IPS DF 6.9 (cell line): ENCODE measurements around the gene AJM1.

ENCODE experiments used
- DNase-seq: peaks from one replicate; pipeline ENCODE4 v3.0.0-alpha.2; 2013; ENCODE audit warnings: low read depth, low spot score
- H3K27ac ChIP-seq: one replicate; pipeline ENCODE4 v1.5.1; 2013; ENCODE audit warnings: low read length, control low read depth
- H3K27me3 ChIP-seq: 2 replicates; pipeline ENCODE4 v1.6.1; 2013; ENCODE audit warnings: mild to moderate bottlenecking, low read length; ENCODE audit not compliant: control insufficient read depth, insufficient read depth
- H3K36me3 ChIP-seq: 2 replicates; pipeline ENCODE4 v1.6.1; 2013; ENCODE audit warnings: low read length; ENCODE audit not compliant: control insufficient read depth, insufficient read depth
- H3K4me1 ChIP-seq: 2 replicates; pipeline ENCODE4 v1.6.1; 2013; ENCODE audit warnings: low read length; ENCODE audit not compliant: control insufficient read depth, insufficient read depth
- H3K4me3 ChIP-seq: 2 replicates; pipeline ENCODE4 v1.5.1; 2013; ENCODE audit warnings: mild to moderate bottlenecking, low read length
- H3K9me3 ChIP-seq: 2 replicates; pipeline ENCODE4 v1.6.1; 2013; ENCODE audit warnings: low read length, inconsistent platforms; ENCODE audit not compliant: control insufficient read depth, insufficient read depth
- WGBS: extraction: QIAGEN DNeasy Blood & Tissue Kit; methylation state at CpG from one replicate; pipeline ENCODE4 v1.1.7; 2013; ENCODE audit warnings: mixed read lengths, missing lambda C conversion rate; ENCODE audit not compliant: insufficient read length, insufficient coverage; 5-methylcytosine and 5-hydroxymethylcytosine counted together

Gene AJM1

DNA sequence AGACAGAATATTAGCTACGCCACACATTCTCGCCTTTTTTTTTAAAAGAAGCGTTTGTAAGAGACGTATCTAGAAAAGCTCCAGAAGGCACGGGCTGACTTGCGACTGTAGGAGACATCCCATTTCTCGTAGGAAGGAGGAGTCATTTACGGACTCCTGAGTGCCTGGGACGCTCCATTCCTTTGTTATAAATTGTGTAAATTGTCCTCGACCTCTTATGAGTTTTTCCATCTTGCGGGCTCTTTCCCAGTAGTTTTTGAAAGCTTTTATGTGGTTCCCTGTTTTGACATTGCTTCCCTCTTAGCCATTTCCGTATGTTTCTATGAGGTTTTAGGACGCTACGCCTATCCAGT, 33.5 kb upstream of the AJM1 start:
- DNase-seq: no peak
- Histone ChIP-seq H3K36me3 (peaks cover 7% of the 10 kb centered on the region; the same call in 1 of the 2 replicates), H3K4me3 (peak overlapping the region; percentile 95), H3K27ac (no peak overlapping the region), H3K9me3 (no peaks in the 10 kb centered on the region), H3K4me1 (peaks cover 5% of the 10 kb centered on the region; the same call in 1 of the 2 replicates), H3K27me3 (no peaks in the 10 kb centered on the region)
- no CpG with 5 or more reads among the region's 14 CpGs for WGBS

DNA sequence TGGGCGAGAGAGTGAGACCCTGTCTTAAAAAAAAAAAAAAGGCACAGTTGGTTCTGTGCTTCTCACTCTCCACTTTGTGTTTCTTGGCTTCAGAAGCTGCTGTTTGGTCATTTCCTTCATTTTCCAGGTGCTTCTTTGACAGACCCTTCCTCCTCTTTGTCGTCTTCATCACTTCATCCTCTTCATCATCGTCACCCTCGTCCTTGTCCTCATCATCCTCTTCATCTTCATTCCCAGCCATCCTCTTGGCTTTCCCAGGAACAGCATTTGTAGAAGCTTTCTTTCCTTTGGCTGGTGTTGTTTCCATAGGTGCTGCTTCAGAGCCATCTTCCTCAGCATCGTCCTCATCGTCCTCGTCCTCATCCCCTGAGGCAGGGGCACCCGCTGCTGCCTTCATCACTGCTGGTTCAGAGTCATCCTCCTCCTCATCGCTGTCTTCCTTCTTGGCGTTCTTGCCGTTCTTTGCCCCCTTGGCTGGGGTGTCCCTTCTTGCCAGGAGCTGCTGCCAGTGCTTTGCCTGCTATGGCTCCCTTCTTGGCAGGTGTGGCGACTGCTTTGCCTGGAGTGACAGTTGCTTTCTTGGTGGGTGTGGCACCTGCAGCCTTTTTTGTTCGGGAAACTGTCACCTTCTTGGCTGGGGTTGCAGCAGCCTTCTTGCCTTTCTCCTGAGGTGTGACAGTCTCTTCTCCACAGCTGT, 27.4 kb upstream of the AJM1 start:
- H3K4me3 ChIP-seq: no peak overlapping the region
- H3K27ac ChIP-seq: no peak overlapping the region
- H3K27me3 ChIP-seq: no peaks in the 10 kb centered on the region
- no peaks in the 10 kb centered on the region for H3K4me1 ChIP-seq
- H3K9me3 ChIP-seq: no peaks in the 10 kb centered on the region
- peaks cover 8% of the 10 kb centered on the region; the same call in 1 of the 2 replicates for H3K36me3 ChIP-seq
- no peak for DNase-seq
- WGBS: 100% methylated on average over 2 of the region's 13 CpGs

DNA sequence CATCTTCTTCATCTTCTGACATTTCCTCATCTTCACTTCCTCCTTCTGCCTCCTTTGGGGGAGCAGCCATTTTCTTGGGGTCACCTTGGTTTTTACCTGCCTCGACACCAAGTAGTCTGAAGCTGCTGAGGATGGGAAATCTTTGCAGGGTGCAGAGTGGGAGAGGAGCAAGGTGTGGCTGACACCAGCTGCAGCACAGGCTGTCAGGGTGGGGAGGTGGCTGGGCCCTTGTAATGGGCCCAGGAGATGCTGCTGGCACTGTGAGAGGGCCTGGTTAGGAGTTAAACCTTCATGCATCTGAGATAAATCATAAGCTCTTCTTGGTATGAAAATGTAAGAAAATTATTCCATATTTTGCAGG, 26.9 kb upstream of the AJM1 start:
- Histone ChIP-seq H3K36me3 (peaks cover 8% of the 10 kb centered on the region; the same call in 1 of the 2 replicates), H3K9me3 (no peaks in the 10 kb centered on the region), H3K4me1 (no peaks in the 10 kb centered on the region), H3K27me3 (no peaks in the 10 kb centered on the region), H3K27ac (no peak overlapping the region), H3K4me3 (no peak overlapping the region)
- WGBS: no CpG with 5 or more reads among the region's 1 CpG
- no peak for DNase-seq

DNA sequence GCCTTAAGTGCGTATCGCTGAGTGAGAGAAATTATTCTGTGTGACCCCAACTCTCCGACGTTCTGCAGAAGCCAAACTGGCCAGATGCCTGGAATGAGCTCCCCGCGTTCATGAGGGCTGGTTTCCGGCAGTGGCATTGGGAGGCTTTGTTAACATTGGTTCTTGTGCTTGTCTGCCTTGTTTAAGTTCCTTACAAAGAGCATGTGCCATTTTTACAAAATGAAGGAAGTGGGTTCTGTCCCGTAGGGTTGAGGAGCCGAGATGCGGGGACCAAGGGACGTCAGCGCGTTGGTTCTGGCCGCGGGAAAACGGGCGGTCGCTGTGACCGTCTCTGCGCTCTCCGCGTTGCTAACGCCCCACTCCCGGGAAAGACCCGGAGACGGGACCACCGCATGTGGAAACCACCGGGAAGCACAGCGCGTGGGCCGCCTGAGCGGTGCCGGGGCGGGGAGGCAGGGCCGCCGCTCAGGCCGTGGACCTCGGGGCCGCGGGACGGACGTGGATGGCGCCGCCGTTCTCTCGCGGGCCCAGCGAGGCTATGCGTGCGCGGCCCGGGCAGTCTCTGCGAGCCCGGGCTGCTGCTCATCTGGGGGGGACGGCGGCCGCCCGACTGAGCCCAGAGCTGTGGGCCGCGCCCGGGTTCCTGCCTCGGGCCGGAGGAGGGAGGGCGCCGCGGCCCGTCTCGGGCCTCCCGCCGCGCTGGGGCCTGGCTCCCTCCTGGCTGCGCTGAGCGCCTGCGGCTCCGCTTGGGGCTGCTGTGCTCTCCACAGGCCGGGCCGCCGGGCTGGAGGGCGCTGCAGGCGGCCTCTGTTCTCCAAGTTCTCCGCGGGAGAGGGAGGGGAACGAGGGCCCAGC, 21.1 kb upstream of the AJM1 start:
- Histone ChIP-seq H3K9me3 (no peaks in the 10 kb centered on the region), H3K36me3 (peaks cover 16% of the 10 kb centered on the region), H3K4me1 (no peaks in the 10 kb centered on the region; the same call in none of the 2 replicates), H3K27ac (no peak overlapping the region), H3K4me3 (peak overlapping the region; percentile 12; the same call in 1 of the 2 replicates), H3K27me3 (no peaks in the 10 kb centered on the region)
- WGBS: no CpG with 5 or more reads among the region's 83 CpGs
- no peak for DNase-seq

DNA sequence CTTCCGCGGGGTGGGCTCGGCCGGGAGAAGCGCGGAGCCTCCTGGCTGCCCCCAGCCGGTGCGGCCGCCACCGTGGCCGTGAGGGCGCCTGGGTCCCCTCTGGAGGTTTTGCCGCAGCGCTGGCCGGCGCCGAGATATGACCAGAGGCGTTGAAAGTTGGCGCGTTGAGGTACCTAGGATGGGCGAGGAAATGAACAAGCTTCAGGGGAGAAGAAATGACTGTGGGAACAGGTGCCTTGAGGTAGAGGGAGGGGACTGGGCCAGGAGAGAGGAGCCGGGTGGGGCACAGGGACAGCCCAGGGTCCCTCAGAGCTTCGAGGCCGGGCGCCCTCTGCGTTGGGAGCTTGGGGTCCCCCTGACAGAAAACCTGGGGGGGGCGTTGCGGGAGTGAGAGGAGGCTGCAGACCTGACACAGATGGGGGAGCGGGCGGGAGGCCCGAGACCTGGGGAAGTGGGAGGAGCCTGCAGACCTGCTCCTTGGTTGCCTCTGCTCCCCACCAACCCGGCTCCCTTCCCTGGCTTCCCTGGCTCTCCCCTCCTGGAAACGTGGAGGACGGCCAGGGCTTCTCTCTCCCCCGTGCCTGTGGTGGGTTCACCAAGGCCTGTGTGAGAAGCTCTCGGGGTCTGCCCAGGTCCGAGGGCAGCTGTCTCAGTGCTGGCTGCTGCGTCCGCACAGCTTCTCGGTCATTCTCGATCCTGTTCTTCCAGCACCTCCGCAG, 20.3 kb upstream of the AJM1 start:
- WGBS: no CpG with 5 or more reads among the region's 42 CpGs
- no peak for DNase-seq
- H3K27ac ChIP-seq: no peak overlapping the region
- peak overlapping the region; percentile 12; the same call in 1 of the 2 replicates for H3K4me3 ChIP-seq
- no peaks in the 10 kb centered on the region for H3K9me3 ChIP-seq
- no peaks in the 10 kb centered on the region; the same call in none of the 2 replicates for H3K4me1 ChIP-seq
- peaks cover 22% of the 10 kb centered on the region for H3K36me3 ChIP-seq
- no peaks in the 10 kb centered on the region for H3K27me3 ChIP-seq

DNA sequence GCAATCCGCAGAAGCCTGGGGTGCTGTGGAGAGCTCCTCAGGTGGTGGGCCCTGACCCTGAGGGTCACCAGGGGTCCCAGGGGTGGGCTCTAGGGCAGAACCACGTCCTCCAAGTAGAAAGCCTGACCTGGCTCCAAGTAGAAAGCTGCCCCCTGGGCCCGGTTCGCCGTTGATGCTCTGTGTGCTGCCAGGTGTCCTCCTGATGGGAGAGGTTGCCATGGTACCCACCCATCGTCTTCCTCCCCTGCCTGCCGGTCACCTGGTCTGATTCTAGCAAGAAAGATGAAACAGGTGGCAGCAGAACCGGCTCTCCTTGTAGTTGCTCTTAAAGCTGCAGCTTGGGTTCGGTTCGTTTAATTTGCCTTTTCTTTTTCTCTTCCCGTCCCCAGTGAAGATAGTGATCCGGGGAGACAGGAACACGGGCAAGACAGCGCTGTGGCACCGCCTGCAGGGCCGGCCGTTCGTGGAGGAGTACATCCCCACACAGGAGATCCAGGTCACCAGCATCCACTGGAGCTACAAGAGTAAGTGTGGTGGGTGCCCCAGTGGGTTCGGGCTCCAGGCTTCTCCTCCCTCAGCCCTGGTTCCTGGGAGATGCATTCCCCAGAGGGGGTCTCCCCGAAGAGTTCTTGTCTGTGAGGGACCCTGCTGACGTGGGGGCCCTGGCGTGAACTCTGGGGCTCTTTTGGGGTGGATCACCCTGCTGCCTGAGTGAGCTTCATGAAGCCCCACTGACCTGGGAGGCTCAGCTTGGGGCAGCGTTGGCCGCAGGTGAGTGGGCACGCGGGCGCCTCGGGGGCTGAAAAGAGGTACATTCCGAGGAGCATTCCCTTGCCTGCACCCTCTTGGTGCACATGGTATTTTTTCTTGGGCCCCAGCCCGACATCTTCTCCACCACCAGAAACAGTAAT, 18.9 kb upstream of the AJM1 start:
- Histone ChIP-seq H3K9me3 (no peaks in the 10 kb centered on the region), H3K4me1 (no peaks in the 10 kb centered on the region; the same call in none of the 2 replicates), H3K36me3 (peaks cover 32% of the 10 kb centered on the region), H3K27me3 (no peaks in the 10 kb centered on the region), H3K4me3 (no peak overlapping the region), H3K27ac (no peak overlapping the region)
- DNase-seq: no peak
- WGBS: no CpG with 5 or more reads among the region's 30 CpGs

DNA sequence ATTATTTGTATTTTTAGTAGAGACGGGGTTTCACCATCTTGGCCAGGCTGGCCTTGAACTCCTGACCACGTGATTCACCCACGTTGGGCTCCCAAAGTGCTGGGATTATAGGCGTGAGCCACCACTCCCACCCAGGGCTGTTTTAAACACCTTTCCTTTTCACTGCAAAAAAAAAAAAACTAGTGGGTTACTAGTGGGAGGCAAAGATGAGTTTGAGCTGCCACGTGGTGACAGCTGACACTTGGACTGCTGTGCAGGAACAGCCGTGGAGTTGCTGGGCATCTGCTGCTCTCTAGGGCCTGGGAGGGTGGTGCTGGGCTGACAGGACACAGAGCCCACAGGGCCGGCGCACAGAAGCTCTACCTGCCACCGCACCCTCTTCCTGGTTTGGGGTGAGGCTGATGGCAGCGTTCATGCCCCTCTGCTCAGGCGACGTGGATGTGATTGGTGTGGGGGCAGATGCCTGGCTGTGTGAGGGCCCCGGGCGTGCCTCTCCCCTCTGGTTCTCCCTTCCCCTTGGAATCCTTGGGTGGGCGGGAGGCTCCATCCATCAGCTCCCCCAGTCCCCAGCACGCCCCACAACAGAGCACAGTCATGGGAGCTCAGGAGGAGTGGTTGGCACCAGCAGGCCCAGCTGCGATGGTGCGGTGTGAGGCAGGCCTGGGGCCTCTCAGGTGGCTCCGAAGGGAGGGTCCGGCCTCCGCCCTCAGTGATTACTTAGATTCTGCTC, 17.6 kb upstream of the AJM1 start:
- DNase-seq: no peak
- no peaks in the 10 kb centered on the region; the same call in none of the 2 replicates for H3K4me1 ChIP-seq
- H3K4me3 ChIP-seq: no peak overlapping the region
- H3K9me3 ChIP-seq: no peaks in the 10 kb centered on the region
- no peak overlapping the region for H3K27ac ChIP-seq
- WGBS: no CpG with 5 or more reads among the region's 21 CpGs
- peaks cover 41% of the 10 kb centered on the region for H3K36me3 ChIP-seq
- no peaks in the 10 kb centered on the region for H3K27me3 ChIP-seq

DNA sequence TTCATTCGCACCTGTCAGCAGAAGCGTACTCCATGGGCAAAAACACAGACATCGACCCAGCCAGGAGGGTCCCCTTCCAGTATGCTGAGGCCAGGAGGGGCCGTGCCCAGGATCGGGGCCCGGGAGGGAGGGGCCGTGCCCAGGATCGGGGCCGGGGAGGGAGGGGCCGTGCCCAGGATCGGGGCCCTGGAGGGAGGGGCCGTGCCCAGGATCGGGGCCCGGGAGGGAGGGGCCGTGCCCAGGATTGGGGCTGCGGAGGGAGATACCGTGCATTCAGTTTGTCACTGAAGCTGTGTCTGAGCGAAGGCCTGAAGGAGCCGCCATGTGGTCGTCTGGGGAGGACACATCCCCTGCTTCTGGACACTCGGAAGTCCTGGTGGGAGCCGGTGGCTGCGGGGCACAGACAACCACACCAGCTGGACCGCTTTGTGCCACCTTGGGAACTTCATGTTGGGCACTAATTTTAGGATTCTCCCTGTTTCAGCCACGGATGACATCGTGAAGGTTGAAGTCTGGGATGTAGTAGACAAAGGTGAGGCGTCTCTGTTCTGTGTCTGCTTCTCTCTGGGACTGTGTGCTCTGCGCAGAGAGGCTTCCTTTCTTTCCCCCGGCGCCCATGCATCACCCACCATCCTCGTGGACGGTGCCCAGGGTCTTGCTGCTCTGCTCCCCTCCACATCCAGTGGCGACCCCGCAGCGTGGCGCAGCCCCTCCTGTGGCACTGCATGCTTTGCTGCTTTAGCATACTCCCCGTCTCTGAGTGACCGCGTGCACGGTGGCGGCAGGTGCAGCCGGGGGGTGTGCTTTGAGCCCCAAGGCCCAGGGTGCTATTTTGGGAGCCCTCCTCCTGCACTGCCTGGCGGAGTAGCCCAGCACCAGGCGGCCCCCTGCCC, 16.7 kb upstream of the AJM1 start:
- Histone ChIP-seq H3K9me3 (no peaks in the 10 kb centered on the region), H3K4me3 (no peak overlapping the region), H3K36me3 (peaks cover 50% of the 10 kb centered on the region), H3K4me1 (no peaks in the 10 kb centered on the region; the same call in none of the 2 replicates), H3K27me3 (no peaks in the 10 kb centered on the region), H3K27ac (no peak overlapping the region)
- WGBS: no CpG with 5 or more reads among the region's 44 CpGs
- DNase-seq: no peak

DNA sequence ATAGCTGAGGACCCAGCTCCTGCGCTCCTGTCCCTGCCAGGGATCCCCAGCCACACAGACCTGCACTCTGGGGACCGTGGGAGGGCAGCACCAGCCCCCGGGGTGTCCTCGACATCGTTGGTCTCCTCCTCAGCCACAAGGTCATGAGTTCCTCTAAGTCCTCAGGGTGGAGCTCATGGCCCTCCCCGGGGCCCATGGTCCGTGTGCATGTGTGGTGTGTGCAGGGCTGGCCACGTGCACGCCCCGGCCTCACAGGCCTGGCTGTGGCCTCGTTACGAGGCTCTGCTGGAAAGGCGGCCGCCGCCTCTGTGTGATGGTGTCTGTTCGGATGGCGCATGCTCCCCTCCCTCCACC, 16.1 kb upstream of the AJM1 start:
- DNase-seq: no peak
- peaks cover 54% of the 10 kb centered on the region for H3K36me3 ChIP-seq
- no peaks in the 10 kb centered on the region; the same call in none of the 2 replicates for H3K4me1 ChIP-seq
- no peak overlapping the region for H3K4me3 ChIP-seq
- H3K9me3 ChIP-seq: no peaks in the 10 kb centered on the region
- no peaks in the 10 kb centered on the region for H3K27me3 ChIP-seq
- WGBS: no CpG with 5 or more reads among the region's 17 CpGs
- no peak overlapping the region for H3K27ac ChIP-seq
